H1 (cell line): ENCODE results near the gene TEX44. TPM values are rescaled to one million over a fixed set of nuclear protein-coding genes. Genes with fewer than 3 reads are reported as not detected.

ENCODE experiments used
- CHD2 ChIP-seq: IDR thresholded peaks from 2 replicates; pipeline ENCODE4 v1.6.1; 2012; ENCODE audit warnings: low read length, improper control_type of control experiment
- CTCF ChIP-seq, 3 experiments: IDR thresholded peaks; 1 replicate in 2 of 3; 2 replicates in 1 of 3; pipeline versions ENCODE4 v1.5.1 to v1.6.1; 2011; ENCODE audit warnings: low read length in 3 of 3, mild to moderate bottlenecking in 3 of 3, inconsistent platforms in 2 of 3, low read depth in 1 of 3, moderate library complexity in 1 of 3; ENCODE audit not compliant: insufficient read depth in 1 of 3; ENCODE audit errors: control extremely low read depth in 1 of 3
- EGR1 ChIP-seq: IDR thresholded peaks from 2 replicates; pipeline ENCODE4 v1.6.1; 2011; ENCODE audit warnings: low read depth, low read length, borderline replicate concordance
- FOSL1 ChIP-seq: IDR thresholded peaks from 2 replicates; pipeline ENCODE4 v1.6.1; 2011; ENCODE audit warnings: mild to moderate bottlenecking, low read depth, low read length, moderate library complexity; ENCODE audit not compliant: insufficient read depth
- KDM4A ChIP-seq: IDR thresholded peaks from one replicate; pipeline ENCODE4 v1.7.1; 2012; ENCODE audit warnings: low read depth, mild to moderate bottlenecking, moderate library complexity, low read length, inconsistent platforms; ENCODE audit not compliant: severe bottlenecking
- MAX ChIP-seq: IDR thresholded peaks from 2 replicates; pipeline ENCODE4 v1.6.1; 2012; ENCODE audit warnings: inconsistent platforms
- NANOG ChIP-seq: IDR thresholded peaks from 2 replicates; pipeline ENCODE4 v1.6.1; 2011; ENCODE audit warnings: low read length, low read depth, mild to moderate bottlenecking, inconsistent platforms; ENCODE audit not compliant: insufficient read depth, poor library complexity, severe bottlenecking
- PHF8 ChIP-seq: fragments of 200-600 bp; sonication (generic); conservative IDR thresholded peaks from 2 replicates; pipeline ENCODE4 v1.7.1; 2012; ENCODE audit warnings: low read depth, mild to moderate bottlenecking, inconsistent platforms, low read length, moderate library complexity
- POLR2A ChIP-seq, 2 experiments: IDR thresholded peaks; 1 replicate in 1 of 2; 2 replicates in 1 of 2; pipeline ENCODE4 v1.6.1; 2011; ENCODE audit warnings: low read depth in 2 of 2, low read length in 2 of 2, mild to moderate bottlenecking in 2 of 2; ENCODE audit errors: control extremely low read depth in 1 of 2
- RBBP5 ChIP-seq: IDR thresholded peaks from 2 replicates; pipeline ENCODE4 v1.7.1; 2012; ENCODE audit warnings: low read depth, mild to moderate bottlenecking, inconsistent platforms, low read length, moderate library complexity, borderline replicate concordance
- RXRA ChIP-seq: IDR thresholded peaks from 2 replicates; pipeline ENCODE4 v1.6.1; 2011; ENCODE audit warnings: low read depth, mild to moderate bottlenecking, low read length, moderate library complexity; ENCODE audit not compliant: insufficient read depth
- SAP30 ChIP-seq: fragments of 300-600 bp; sonication (generic); IDR thresholded peaks from 2 replicates; pipeline ENCODE4 v1.7.1; 2012; ENCODE audit warnings: low read length, moderate library complexity, mild to moderate bottlenecking, inconsistent platforms; ENCODE audit not compliant: insufficient read depth, insufficient replicate concordance
- SIX5 ChIP-seq: IDR thresholded peaks from 2 replicates; pipeline ENCODE4 v1.6.1; 2011; ENCODE audit warnings: mild to moderate bottlenecking, low read depth, low read length
- TAF1 ChIP-seq: IDR thresholded peaks from 2 replicates; pipeline ENCODE4 v1.6.1; 2011; ENCODE audit warnings: mild to moderate bottlenecking, low read depth, low read length
- TBP ChIP-seq: IDR thresholded peaks from 2 replicates; pipeline ENCODE4 v1.6.1; 2011; ENCODE audit warnings: low read depth, low read length, improper control_type of control experiment
- TCF12 ChIP-seq: IDR thresholded peaks from 2 replicates; pipeline ENCODE4 v1.6.1; 2011; ENCODE audit warnings: low read depth, mild to moderate bottlenecking, low read length
- polyA plus RNA-seq, 7 experiments: library from polyadenylated mRNA; depleted of rRNA in 3 of 7; stranded (reverse) in 5 of 7; unstranded in 2 of 7; fragments of >200 nt in 5 of 7; fragments of 200-250 nt in 2 of 7; gene quantifications; 1 replicate in 5 of 7; 2 replicates in 1 of 7; 4 replicates in 1 of 7; pipeline versions ENCODE4 v1.2.1 to v1.2.3, GENCODE V29; 2011 to 2013; ENCODE audit warnings: missing spikeins in 2 of 7, mixed read lengths in 2 of 7
- total RNA-seq: library from RNA; stranded (reverse); fragmentation: NEBNext Ultra II Directional; extraction: Animal tissue kit (Norgen Biotek cat#: 25700); gene quantifications from 2 replicates; pipeline ENCODE4 v1.2.1, GENCODE V29; 2021
- TF ChIP-seq, protein P1 (sequence below): IDR thresholded peaks from 2 replicates; pipeline ENCODE4 v1.6.1; 2012; ENCODE audit warnings: inconsistent platforms
- TF ChIP-seq, protein P2 (sequence below): IDR thresholded peaks from 2 replicates; pipeline ENCODE4 v1.6.1; 2011; ENCODE audit warnings: low read length, improper control_type of control experiment

The TEX44 gene
- total and polyA plus RNA-seq, 2 of the 8 experiments (the other 6 are each of a cell fraction or from before 2014, with no cell fraction given): not detected

DNA sequence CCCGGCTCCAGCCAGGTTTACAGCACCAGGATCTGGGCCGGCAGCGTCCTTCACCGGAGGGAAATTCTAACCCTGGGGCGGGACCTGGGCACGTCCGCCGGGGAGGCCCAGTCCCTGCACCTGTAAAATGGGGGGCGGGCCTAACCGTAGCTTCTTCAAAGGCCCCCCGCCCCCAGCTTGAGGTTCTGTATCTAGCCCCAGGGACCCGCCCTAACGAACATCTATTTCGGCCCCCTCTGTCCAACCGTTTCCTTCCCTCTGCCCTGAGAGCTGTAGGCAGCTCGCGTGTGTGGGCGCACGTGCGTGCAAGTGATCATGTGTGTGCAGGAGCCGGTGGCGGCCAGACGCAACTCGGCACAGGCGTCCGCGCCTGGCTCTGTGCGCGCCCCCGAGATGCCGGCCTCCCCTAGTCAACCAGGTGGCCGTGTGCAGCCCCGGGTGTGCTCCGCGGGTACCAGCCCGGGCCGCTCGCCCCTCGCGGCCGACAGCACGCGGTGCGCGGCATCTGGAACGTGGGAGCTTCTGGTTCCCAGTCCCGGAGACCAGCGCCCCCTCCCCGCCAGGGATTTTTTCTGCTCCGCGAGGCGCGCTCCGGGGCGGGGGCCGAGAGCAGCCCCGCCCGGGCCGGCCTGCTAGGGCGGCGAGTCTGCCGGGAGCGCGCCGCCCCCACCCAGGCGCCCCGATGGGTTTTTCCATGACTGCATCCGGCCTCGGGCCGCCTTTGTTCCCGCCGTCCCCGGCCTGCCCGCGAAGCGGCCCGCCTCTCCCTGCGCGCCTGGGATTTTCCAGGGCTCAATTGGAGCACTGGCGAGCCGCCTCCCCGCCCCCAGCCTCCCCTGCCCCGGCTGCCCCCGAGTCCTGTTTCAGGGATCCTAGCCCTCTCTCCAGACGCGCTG is 21.2 kb downstream of the TEX44 start (continued):
- TF ChIP-seq, protein P1, sequence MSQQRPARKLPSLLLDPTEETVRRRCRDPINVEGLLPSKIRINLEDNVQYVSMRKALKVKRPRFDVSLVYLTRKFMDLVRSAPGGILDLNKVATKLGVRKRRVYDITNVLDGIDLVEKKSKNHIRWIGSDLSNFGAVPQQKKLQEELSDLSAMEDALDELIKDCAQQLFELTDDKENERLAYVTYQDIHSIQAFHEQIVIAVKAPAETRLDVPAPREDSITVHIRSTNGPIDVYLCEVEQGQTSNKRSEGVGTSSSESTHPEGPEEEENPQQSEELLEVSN: peak; percentile 71; the same call in 1 of the 2 replicates
- peak; percentile 40 for TF ChIP-seq TBP
- peak; percentile 98 for TF ChIP-seq MAX
- TF ChIP-seq CHD2: peak; percentile 50; the same call in 1 of the 2 replicates
- TF ChIP-seq FOSL1: 0 out of 2 replicates have a peak, but pooled peaks have one; percentile 1
- peak; percentile 49; the same call in 1 of the 2 replicates for TF ChIP-seq RBBP5
- peak; percentile 39 for TF ChIP-seq PHF8
- no peak for TF ChIP-seq SIX5
- no peak for TF ChIP-seq SAP30
- no peak for TF ChIP-seq TCF12
- peak; percentile 51; the same call in 1 of the 2 replicates for TF ChIP-seq TAF1
- TF ChIP-seq EGR1: peak; percentile 51; the same call in 1 of the 2 replicates
- TF ChIP-seq NANOG: peak; percentile 57
- TF ChIP-seq, protein P2, sequence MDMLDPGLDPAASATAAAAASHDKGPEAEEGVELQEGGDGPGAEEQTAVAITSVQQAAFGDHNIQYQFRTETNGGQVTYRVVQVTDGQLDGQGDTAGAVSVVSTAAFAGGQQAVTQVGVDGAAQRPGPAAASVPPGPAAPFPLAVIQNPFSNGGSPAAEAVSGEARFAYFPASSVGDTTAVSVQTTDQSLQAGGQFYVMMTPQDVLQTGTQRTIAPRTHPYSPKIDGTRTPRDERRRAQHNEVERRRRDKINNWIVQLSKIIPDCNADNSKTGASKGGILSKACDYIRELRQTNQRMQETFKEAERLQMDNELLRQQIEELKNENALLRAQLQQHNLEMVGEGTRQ: 0 out of 2 replicates have a peak, but pooled peaks have one; percentile 27
- TF ChIP-seq KDM4A: peak; percentile 33
- no peak for TF ChIP-seq RXRA
- TF ChIP-seq CTCF (IDR thresholded peaks at IDR 0.05; ENCODE audit: control extremely low read depth in 1 of 3, insufficient read depth in 1 of 3, low read depth in 1 of 3, low read length in 3 of 3): peak in 2 of 3 experiments; percentile 16 to 19; a peak in 1 of 4 replicates
- TF ChIP-seq POLR2A (IDR thresholded peaks at IDR 0.05; ENCODE audit: control extremely low read depth in 1 of 2, low read depth in 2 of 2, low read length in 2 of 2): peak in 1 of 2 experiments; percentile 58; a peak in 1 of 3 replicates
